Neural cell (in vitro differentiated cells): ENCODE results near the gene HADHB. TPM values are rescaled to one million over a fixed set of nuclear protein-coding genes. Genes with fewer than 3 reads are reported as not detected.

Experiments used
- H2AFZ ChIP-seq: fragments of 200-600, 300-800 bp; sonication (generic), shearing (Covaris generic); 2 replicates; pipeline ENCODE4 v1.6.0; 2014; ENCODE audit warnings: low read depth, mild to moderate bottlenecking, antibody characterized with exemption, low read length, moderate library complexity
- H3F3A ChIP-seq: fragments of 200-600 bp; shearing (Covaris generic); 2 replicates; pipeline ENCODE4 v1.6.1; 2016; ENCODE audit warnings: mild to moderate bottlenecking, moderate library complexity, mixed read lengths, antibody characterized with exemption, low read length; ENCODE audit not compliant: insufficient read depth, poor library complexity, severe bottlenecking
- H3K27ac ChIP-seq: fragments of 200-600, 300-800 bp; sonication (generic), shearing (Covaris generic); 2 replicates; pipeline ENCODE4 v1.5.1; 2014; ENCODE audit warnings: mild to moderate bottlenecking, low read length, moderate library complexity
- H3K27me3 ChIP-seq: fragments of 300-800, 200-600 bp; sonication (generic), shearing (Covaris generic); 2 replicates; pipeline ENCODE4 v1.6.0; 2014; ENCODE audit warnings: mild to moderate bottlenecking, low read depth, low read length, moderate library complexity; ENCODE audit not compliant: insufficient read depth
- H3K36me3 ChIP-seq: fragments of 300-800, 200-600 bp; sonication (generic), shearing (Covaris generic); 2 replicates; pipeline ENCODE4 v1.5.1; 2014; ENCODE audit warnings: mild to moderate bottlenecking, antibody characterized with exemption, low read length, moderate library complexity; ENCODE audit not compliant: insufficient read depth
- H3K4me2 ChIP-seq: fragments of 300-800, 200-600 bp; sonication (generic), shearing (Covaris generic); 2 replicates; pipeline ENCODE4 v1.6.0; 2014; ENCODE audit warnings: mild to moderate bottlenecking, low read length
- H3K4me3 ChIP-seq: fragments of 300-800, 200-600 bp; sonication (generic), shearing (Covaris generic); 2 replicates; pipeline ENCODE4 v1.5.1; 2014; ENCODE audit warnings: mild to moderate bottlenecking, low read length, moderate library complexity
- H3K79me2 ChIP-seq: fragments of 200-600 bp; shearing (Covaris generic); replicated peaks from 2 replicates; pipeline ENCODE4 v1.6.0; 2014; ENCODE audit warnings: mild to moderate bottlenecking, low read length, moderate library complexity; ENCODE audit not compliant: insufficient read depth
- H3K9ac ChIP-seq: fragments of 300-800, 200-600 bp; sonication (generic), shearing (Covaris generic); 2 replicates; pipeline ENCODE4 v1.6.1; 2016; ENCODE audit warnings: mild to moderate bottlenecking, low read length, mixed read lengths
- H3K9me2 ChIP-seq: fragments of 200-600 bp; shearing (Covaris generic); 2 replicates; pipeline ENCODE4 v1.6.1; 2016; ENCODE audit warnings: mild to moderate bottlenecking, low read length, mixed read lengths; ENCODE audit not compliant: insufficient read depth
- H3K9me3 ChIP-seq: fragments of 200-600, 300-800 bp; sonication (generic), shearing (Covaris generic); 2 replicates; pipeline ENCODE4 v1.6.1; 2016; ENCODE audit warnings: mild to moderate bottlenecking, mixed run types, low read length, moderate library complexity, mixed read lengths
- H4K20me1 ChIP-seq: fragments of 200-600 bp; shearing (Covaris generic); 2 replicates; pipeline ENCODE4 v1.6.1; 2016; ENCODE audit warnings: mild to moderate bottlenecking, mixed run types; ENCODE audit not compliant: insufficient read depth
- EP300 ChIP-seq: fragments of 450-650 bp; conservative IDR thresholded peaks from 2 replicates; pipeline ENCODE4 v1.6.1; 2014; ENCODE audit warnings: antibody characterized with exemption, mild to moderate bottlenecking, moderate library complexity; ENCODE audit not compliant: poor library complexity, severe bottlenecking
- EZH2 ChIP-seq: fragments of 200-600, 300-800 bp; shearing (Covaris generic), sonication (generic); IDR thresholded peaks from 2 replicates; pipeline ENCODE4 v1.6.1; 2014; ENCODE audit warnings: antibody characterized with exemption, low read length, borderline replicate concordance, mild to moderate bottlenecking; ENCODE audit not compliant: insufficient read depth, poor library complexity, severe bottlenecking
- MXI1 ChIP-seq: fragments of 450-650 bp; conservative IDR thresholded peaks from 2 replicates; pipeline ENCODE4 v1.6.1; 2014; ENCODE audit warnings: antibody characterized with exemption, mild to moderate bottlenecking; ENCODE audit not compliant: poor library complexity, severe bottlenecking
- POLR2AphosphoS5 ChIP-seq: IDR thresholded peaks from 2 replicates; pipeline ENCODE4 v1.6.1; 2012
- RAD21 ChIP-seq: fragments of 450-650 bp; conservative IDR thresholded peaks from 2 replicates; pipeline ENCODE4 v1.6.1; 2014; ENCODE audit warnings: antibody characterized with exemption, mild to moderate bottlenecking, moderate library complexity
- SMC3 ChIP-seq: fragments of 450-650 bp; conservative IDR thresholded peaks from 2 replicates; pipeline ENCODE4 v1.6.1; 2014; ENCODE audit warnings: antibody characterized with exemption, mild to moderate bottlenecking, moderate library complexity; ENCODE audit not compliant: poor library complexity
- TAF1 ChIP-seq: IDR thresholded peaks from 2 replicates; pipeline ENCODE4 v1.6.1; 2012; ENCODE audit warnings: low read depth
- polyA plus RNA-seq: library from polyadenylated mRNA; depleted of rRNA; stranded (reverse); fragments of >200 nt; gene quantifications from 2 replicates; pipeline ENCODE4 v1.2.3, GENCODE V29; 2014
- TF ChIP-seq, protein P1 (sequence below): IDR thresholded peaks from 2 replicates; pipeline ENCODE4 v1.6.1; 2012; ENCODE audit warnings: borderline replicate concordance
- TF ChIP-seq, protein P2 (sequence below): fragments of 450-650 bp; IDR thresholded peaks from 2 replicates; pipeline ENCODE4 v1.5.1; 2014; ENCODE audit warnings: antibody characterized with exemption, mild to moderate bottlenecking, moderate library complexity; ENCODE audit not compliant: poor library complexity, severe bottlenecking

The HADHB gene
- polyA plus RNA-seq, 1 donor from 2014 or later: 30.5 TPM

DNA sequence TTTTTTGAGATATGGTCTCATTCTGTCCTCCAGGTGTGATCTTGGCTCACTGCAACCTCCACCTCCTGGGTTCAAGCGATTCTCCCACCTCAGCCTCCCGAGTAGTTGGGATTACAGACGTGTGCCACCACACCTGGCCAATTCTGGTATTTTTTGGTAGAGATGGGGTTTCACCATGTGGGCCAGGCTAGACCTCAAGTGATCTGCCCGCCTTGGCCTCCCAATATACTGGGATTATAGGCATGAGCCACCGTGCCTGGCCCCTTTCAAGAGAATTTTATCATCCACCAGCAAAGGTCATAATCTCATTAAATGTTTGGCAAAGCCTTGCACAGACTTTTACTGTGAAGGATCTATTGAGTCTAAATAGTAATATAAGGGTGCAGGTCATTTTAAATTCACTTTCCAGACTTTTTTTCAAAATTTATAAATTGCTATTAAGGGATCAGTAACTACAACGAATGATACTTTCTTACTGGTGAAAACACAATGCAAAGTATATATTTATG lies 2.8 kb upstream of the HADHB start:
- no peaks in the 10 kb centered on the region for H3K9me2 ChIP-seq
- no peaks in the 10 kb centered on the region for H3K9me3 ChIP-seq
- TF ChIP-seq SMC3: no peak
- TF ChIP-seq, protein P1, sequence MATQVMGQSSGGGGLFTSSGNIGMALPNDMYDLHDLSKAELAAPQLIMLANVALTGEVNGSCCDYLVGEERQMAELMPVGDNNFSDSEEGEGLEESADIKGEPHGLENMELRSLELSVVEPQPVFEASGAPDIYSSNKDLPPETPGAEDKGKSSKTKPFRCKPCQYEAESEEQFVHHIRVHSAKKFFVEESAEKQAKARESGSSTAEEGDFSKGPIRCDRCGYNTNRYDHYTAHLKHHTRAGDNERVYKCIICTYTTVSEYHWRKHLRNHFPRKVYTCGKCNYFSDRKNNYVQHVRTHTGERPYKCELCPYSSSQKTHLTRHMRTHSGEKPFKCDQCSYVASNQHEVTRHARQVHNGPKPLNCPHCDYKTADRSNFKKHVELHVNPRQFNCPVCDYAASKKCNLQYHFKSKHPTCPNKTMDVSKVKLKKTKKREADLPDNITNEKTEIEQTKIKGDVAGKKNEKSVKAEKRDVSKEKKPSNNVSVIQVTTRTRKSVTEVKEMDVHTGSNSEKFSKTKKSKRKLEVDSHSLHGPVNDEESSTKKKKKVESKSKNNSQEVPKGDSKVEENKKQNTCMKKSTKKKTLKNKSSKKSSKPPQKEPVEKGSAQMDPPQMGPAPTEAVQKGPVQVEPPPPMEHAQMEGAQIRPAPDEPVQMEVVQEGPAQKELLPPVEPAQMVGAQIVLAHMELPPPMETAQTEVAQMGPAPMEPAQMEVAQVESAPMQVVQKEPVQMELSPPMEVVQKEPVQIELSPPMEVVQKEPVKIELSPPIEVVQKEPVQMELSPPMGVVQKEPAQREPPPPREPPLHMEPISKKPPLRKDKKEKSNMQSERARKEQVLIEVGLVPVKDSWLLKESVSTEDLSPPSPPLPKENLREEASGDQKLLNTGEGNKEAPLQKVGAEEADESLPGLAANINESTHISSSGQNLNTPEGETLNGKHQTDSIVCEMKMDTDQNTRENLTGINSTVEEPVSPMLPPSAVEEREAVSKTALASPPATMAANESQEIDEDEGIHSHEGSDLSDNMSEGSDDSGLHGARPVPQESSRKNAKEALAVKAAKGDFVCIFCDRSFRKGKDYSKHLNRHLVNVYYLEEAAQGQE: no peak
- TF ChIP-seq RAD21: no peak
- no peak for TF ChIP-seq EZH2
- TF ChIP-seq, protein P2, sequence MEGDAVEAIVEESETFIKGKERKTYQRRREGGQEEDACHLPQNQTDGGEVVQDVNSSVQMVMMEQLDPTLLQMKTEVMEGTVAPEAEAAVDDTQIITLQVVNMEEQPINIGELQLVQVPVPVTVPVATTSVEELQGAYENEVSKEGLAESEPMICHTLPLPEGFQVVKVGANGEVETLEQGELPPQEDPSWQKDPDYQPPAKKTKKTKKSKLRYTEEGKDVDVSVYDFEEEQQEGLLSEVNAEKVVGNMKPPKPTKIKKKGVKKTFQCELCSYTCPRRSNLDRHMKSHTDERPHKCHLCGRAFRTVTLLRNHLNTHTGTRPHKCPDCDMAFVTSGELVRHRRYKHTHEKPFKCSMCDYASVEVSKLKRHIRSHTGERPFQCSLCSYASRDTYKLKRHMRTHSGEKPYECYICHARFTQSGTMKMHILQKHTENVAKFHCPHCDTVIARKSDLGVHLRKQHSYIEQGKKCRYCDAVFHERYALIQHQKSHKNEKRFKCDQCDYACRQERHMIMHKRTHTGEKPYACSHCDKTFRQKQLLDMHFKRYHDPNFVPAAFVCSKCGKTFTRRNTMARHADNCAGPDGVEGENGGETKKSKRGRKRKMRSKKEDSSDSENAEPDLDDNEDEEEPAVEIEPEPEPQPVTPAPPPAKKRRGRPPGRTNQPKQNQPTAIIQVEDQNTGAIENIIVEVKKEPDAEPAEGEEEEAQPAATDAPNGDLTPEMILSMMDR: no peak
- TF ChIP-seq MXI1: no peak
- no peak for TF ChIP-seq POLR2AphosphoS5
- no peak for TF ChIP-seq TAF1
- TF ChIP-seq EP300: no peak
- peak overlapping the region; percentile 2 for H3K4me2 ChIP-seq
- H3K27ac ChIP-seq: no peak overlapping the region
- peaks cover 59% of the 10 kb centered on the region for H3K79me2 ChIP-seq
- no peaks in the 10 kb centered on the region for H4K20me1 ChIP-seq
- no peak overlapping the region for H3K9ac ChIP-seq
- H3K27me3 ChIP-seq: no peaks in the 10 kb centered on the region
- peaks cover 4% of the 10 kb centered on the region for H3F3A ChIP-seq
- H2AFZ ChIP-seq: no peak overlapping the region
- H3K4me3 ChIP-seq: peak overlapping the region; percentile 78
- H3K36me3 ChIP-seq: no peaks in the 10 kb centered on the region

DNA sequence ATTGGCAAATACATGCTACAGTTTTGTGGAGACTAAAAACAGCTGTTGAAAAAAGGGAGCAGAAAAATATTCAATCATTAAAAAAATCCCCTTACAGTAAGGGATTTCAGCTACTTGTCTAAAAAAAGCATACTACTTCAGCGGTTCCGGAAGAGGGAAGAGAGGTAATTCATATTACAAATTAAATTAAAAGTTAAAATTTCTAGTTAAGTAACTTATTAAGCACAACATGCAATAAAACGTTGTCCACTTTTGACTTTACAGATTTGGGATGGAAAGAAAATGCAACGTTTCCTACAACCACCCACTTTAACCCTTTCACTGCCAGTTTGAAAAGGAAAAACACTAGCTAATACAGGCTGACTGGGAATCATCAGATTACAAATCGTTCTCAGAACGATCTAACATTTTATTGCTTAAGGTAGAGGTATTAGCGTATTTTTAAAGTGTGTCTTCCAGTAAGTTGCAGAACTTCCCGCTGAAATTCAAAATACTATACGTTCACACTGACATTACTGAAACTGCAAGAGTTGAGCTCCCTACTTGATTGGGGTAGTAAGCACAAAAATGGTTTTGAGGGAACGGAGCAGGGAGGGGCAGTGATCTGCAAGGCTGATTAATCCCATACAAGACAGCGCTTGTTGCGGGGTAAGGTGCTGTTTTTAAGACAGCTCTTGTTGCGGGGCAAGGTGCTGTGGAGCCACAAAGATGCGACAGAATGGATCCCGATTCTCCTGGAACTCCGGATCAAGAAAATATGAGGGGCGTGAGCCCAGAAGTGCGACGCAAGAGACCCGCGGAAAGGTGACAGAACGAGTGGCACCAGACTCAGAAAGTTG lies 1.1 kb upstream of the HADHB start:
- Histone ChIP-seq H4K20me1 (no peaks in the 10 kb centered on the region), H3K9me2 (no peaks in the 10 kb centered on the region), H3K9ac (peak overlapping the region; percentile 88), H3K36me3 (no peaks in the 10 kb centered on the region), H3K9me3 (no peaks in the 10 kb centered on the region), H3K4me2 (peak overlapping the region; percentile 86), H2AFZ (peak overlapping the region; percentile 69), H3K4me3 (peak overlapping the region; percentile 78), H3K27me3 (no peaks in the 10 kb centered on the region), H3F3A (peaks cover 4% of the 10 kb centered on the region), H3K79me2 (peaks cover 76% of the 10 kb centered on the region), H3K27ac (peak overlapping the region; percentile 94)
- TF ChIP-seq POLR2AphosphoS5: no peak
- TF ChIP-seq SMC3: peak; percentile 23
